Psoas muscle (tissue), 8 donors: ENCODE results near the gene SETD3. TPM values are rescaled to one million over a fixed set of nuclear protein-coding genes. Genes with fewer than 3 reads are reported as not detected.

ENCODE experiments used
- ATAC-seq, 4 donors: fragments of 200-7000 bp; cut with Tn5 transposase; one replicate each; pipeline ENCODE4 v1.9.1; 2020; ENCODE audit warnings: moderate library complexity in 3 of 4, mild to moderate bottlenecking in 2 of 4
- DNase-seq, 2 donors: peaks; one replicate each; pipeline ENCODE4 v3.0.0-alpha.2; 2020
- H3K27ac ChIP-seq: fragments of 200-600 bp; one replicate; pipeline ENCODE4 v1.8.0; 2022
- H3K27me3 ChIP-seq, 3 donors: fragments of 200-600 bp in 1 of 3; one replicate each; pipeline versions ENCODE4 v1.6.1 to v1.8.0; 2013 to 2022; ENCODE audit warnings: low read length in 2 of 3, mild to moderate bottlenecking in 2 of 3, moderate library complexity in 1 of 3; ENCODE audit not compliant: insufficient read depth in 3 of 3
- H3K36me3 ChIP-seq, 2 donors: fragments of 200-600 bp in 1 of 2; one replicate each; pipeline versions ENCODE4 v1.6.1 to v1.8.0; 2013 to 2022; ENCODE audit warnings: low read depth in 1 of 2, mild to moderate bottlenecking in 1 of 2, moderate library complexity in 1 of 2; ENCODE audit not compliant: insufficient read depth in 1 of 2
- H3K4me1 ChIP-seq: fragments of 200-600 bp; one replicate; pipeline ENCODE4 v1.8.0; 2022
- H3K4me3 ChIP-seq: fragments of 200-600 bp; one replicate; pipeline ENCODE4 v1.8.0; 2022; ENCODE audit warnings: mild to moderate bottlenecking
- H3K9me3 ChIP-seq: fragments of 200-600 bp; one replicate; pipeline ENCODE4 v1.8.0; 2022
- WGBS, 3 donors: extraction: QIAGEN DNeasy Blood & Tissue Kit; methylation state at CpG; one replicate each; pipeline versions ENCODE4 v1.1.6 to v1.1.7; 2013; 5-methylcytosine and 5-hydroxymethylcytosine counted together
- intact Hi-C, 2 donors: fragments of 100-400 bp; cut with DNase I; formaldehyde crosslinking; loops; one replicate each; pipeline versions ENCODE4 v1.11.0 to v1.14.2; 2022
- polyA plus RNA-seq, 3 donors: library from polyadenylated mRNA; stranded (reverse); fragments of 200-250 nt; gene quantifications; one replicate each; pipeline ENCODE4 v1.2.3, GENCODE V29; 2013
- total RNA-seq, 4 donors: library from RNA; stranded (reverse); fragmentation: NEBNext Ultra II Directional in 2 of 4; extraction: Animal tissue kit (Norgen Biotek cat#: 25700) in 2 of 4; gene quantifications; one replicate each; pipeline versions ENCODE4 v1.2.1 to v1.2.4, GENCODE V29; 2021 to 2023
- TF ChIP-seq, protein P1 (sequence below): fragments of 200-600 bp; IDR thresholded peaks from one replicate; pipeline ENCODE4 v1.8.0; 2022; ENCODE audit warnings: antibody characterized with exemption
- donor health status: healthy with polysubstance abuse.
- donor health status: DM: no; HTN: no; CAD: no; lungs with moderate emphysema.
- donor health status: Bipolar disorder and iron deficiency.
- donor health status: healthy.
- donor health status: DM: yes; HTN: yes; CAD: no.
- donor health status: DM: no; HTN: no; CAD: no.
- donor health status: DM: no; HTN: no; CAD: no.
- donor health status: DM: yes; HTN: yes; CAD: no.

SETD3 gene
- total and polyA plus RNA-seq, 7 donors: 84.0 to 177 (median 123) TPM

DNA sequence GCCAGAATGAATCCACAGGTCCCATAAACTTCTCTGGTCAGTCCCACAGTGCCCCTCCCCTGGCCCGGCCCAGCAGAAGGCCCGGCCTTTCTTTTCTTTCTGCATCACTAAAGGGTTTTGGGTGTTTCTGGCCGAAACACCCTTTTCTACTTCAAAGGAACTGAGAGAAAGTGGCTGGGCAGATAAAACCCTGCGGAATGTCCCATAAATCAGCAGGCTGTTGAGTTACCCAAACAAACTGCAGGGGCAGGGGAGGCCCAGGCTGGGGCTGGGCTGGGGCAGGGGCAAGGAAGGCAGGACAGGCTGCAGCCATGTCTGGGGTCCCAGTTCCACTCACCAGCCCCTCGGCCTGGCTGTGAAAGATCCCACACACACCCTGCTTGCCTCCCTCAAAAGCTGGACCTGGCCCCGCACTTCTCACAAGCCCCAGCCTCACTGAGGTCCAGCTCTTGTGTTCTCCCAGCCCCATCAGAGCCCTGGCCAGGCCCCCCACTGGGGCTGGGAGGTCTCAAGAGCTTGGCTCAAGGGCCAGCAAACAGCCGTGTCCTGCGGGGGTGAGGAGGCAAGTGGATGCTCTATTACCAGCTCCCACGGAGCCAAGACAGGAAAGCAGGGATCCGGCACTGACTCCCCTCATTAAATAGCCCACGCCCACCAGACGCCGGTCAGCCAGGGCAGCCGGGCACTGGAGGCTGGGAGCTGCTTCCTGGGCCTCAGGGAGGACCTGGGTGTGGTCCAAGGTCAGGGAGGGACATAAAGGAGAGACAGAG is 42.5 kb upstream of the SETD3 start:
- Histone ChIP-seq H3K9me3 (no peaks in the 10 kb centered on the region), H3K36me3 (no peaks in the 10 kb centered on the region), H3K27me3 (no peaks in the 10 kb centered on the region), H3K4me3 (no peak overlapping the region), H3K27ac (no peak overlapping the region), H3K4me1 (no peaks in the 10 kb centered on the region)
- WGBS, 3 donors: 61 to 67% (median 63%) methylated on average over 13 to 14 of the region's 14 CpGs
- TF ChIP-seq, protein P1, sequence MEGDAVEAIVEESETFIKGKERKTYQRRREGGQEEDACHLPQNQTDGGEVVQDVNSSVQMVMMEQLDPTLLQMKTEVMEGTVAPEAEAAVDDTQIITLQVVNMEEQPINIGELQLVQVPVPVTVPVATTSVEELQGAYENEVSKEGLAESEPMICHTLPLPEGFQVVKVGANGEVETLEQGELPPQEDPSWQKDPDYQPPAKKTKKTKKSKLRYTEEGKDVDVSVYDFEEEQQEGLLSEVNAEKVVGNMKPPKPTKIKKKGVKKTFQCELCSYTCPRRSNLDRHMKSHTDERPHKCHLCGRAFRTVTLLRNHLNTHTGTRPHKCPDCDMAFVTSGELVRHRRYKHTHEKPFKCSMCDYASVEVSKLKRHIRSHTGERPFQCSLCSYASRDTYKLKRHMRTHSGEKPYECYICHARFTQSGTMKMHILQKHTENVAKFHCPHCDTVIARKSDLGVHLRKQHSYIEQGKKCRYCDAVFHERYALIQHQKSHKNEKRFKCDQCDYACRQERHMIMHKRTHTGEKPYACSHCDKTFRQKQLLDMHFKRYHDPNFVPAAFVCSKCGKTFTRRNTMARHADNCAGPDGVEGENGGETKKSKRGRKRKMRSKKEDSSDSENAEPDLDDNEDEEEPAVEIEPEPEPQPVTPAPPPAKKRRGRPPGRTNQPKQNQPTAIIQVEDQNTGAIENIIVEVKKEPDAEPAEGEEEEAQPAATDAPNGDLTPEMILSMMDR: no peak
- intact Hi-C loops: no loop called here
- no peak for ATAC-seq
- peak; percentile 15 to 39 for DNase-seq

DNA sequence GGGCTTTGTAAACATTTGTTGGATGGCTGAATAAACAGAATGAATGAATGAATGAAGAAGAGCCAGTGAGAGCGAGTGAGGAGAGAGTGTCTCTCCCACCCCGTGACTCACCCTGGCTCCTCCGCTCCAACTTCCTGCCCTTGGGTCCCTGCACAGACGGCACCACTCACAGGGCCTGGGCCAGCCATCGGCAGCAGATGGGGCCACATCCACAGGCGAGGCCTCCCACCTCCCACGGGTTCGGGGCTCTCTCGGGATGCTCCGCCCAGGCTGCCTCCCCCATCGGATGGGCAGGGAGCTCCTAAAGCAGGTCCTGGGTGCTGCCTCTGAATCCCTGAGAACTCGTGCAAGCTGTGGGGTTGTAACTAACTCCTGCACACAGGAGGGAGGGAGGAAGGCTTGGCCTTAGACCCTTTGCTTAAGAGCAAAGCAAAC is 41.8 kb upstream of the SETD3 start:
- Histone ChIP-seq H3K36me3 (no peaks in the 10 kb centered on the region), H3K27ac (no peak overlapping the region), H3K27me3 (no peaks in the 10 kb centered on the region), H3K4me1 (no peaks in the 10 kb centered on the region), H3K9me3 (no peaks in the 10 kb centered on the region), H3K4me3 (no peak overlapping the region)
- DNase-seq (peak; percentile 44 to 54), ATAC-seq (no peak)
- intact Hi-C loops: no loop called here
- WGBS, 3 donors: 39 to 63% (median 55%) methylated on average over 9 to 12 of the region's 12 CpGs
- TF ChIP-seq, protein P1: no peak

DNA sequence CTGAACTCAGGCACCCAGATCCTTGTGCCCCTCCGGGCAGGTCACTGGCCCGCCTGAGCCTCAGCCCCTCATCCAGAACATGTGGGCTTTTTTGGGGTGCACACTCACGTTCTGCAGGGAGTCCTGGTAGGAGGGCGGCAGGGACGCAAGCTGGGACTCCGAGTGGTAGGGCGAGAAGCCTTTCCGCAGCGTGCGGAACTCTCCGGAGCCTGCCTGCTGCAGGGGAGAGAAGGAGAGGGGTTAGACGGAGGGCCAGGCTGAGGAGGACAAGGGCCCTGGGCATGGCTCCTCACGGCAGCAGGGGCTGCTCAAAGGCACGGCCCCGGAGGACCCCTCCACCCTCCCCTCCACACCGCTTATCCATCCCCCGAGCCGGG is 41.4 kb upstream of the SETD3 start:
- no peaks in the 10 kb centered on the region for H3K9me3 ChIP-seq
- no peak overlapping the region for H3K27ac ChIP-seq
- no peak for ATAC-seq
- H3K4me1 ChIP-seq: no peaks in the 10 kb centered on the region
- no peaks in the 10 kb centered on the region for H3K36me3 ChIP-seq
- intact Hi-C loops: no loop called here
- TF ChIP-seq, protein P1: no peak
- DNase-seq: peak; percentile 9 to 30
- H3K4me3 ChIP-seq: no peak overlapping the region
- H3K27me3 ChIP-seq: no peaks in the 10 kb centered on the region
- 81 to 84% (median 83%) methylated on average over 18 of the region's 18 CpGs for WGBS, 3 donors

DNA sequence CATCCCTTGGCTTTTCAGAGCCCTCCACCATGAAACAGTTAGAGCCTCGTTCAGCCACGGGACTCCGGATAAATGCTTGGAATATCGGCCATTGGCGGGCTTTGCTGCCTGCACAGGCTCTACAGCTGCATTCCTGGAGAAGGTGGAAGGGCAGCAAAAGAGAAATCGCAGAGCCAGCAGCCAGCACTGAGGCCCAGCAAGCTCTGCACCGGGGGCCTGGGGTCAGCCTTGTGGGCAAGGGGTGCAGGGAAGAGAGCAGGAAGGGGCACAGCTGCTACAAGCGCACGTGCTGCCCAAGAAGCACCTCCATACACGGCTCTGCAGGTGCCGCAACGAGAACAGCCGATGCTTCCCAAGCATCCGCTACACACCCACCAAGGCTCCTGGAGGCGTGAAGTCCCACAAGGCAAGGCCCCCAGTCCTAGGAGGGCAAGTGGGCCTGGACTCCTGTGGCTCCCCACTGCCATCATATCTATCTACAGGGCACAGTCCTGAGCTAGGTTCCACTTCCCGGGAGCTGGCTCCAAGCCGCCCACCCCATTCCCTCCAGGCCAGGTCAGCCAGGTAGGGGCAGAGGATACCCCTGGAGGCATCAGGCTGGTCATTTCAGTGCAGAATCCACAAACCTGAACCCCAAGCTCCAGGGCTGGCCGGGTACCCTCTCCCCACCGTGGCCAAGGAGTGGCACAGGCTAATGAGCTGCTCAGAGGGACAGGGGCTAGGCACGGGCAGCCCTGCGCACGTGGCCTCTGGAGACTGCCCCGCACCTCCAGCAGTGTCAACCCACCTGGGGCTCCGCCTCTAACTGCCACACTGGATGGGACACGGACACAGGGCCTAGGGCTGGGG is 40.7 kb upstream of the SETD3 start:
- Histone ChIP-seq H3K4me3 (no peak overlapping the region), H3K27me3 (no peaks in the 10 kb centered on the region), H3K27ac (no peak overlapping the region), H3K9me3 (no peaks in the 10 kb centered on the region), H3K4me1 (no peaks in the 10 kb centered on the region), H3K36me3 (no peaks in the 10 kb centered on the region)
- DNase-seq (peak; percentile 13 to 41), ATAC-seq (no peak)
- WGBS, 3 donors: 89 to 91% (median 91%) methylated on average over 25 of the region's 25 CpGs
- intact Hi-C loops: loop anchor here in 1 of 2 donors (1.0 kb wide), 1 partner anchor 34 kb away; no protein-coding TSS in a partner anchor
- TF ChIP-seq, protein P1: no peak
